GM18868 (cell line): Measurements from ENCODE around the gene HOXD11.

Source experiments
- ATAC-seq: cut with Tn5 transposase; IDR thresholded peaks from one replicate; pipeline ENCODE4 v1.9.1; 2021; ENCODE audit warnings: mild to moderate bottlenecking, moderate library complexity; ENCODE audit not compliant: unreplicated experiment

The HOXD11 gene

GRCh38 chr2:176093145-176093897, 13.8 kb upstream of the HOXD11 start:
- no peak for ATAC-seq

- no peak for ATAC-seq
Measured at GRCh38 chr2:176093898-176094249, 13.2 kb upstream of the HOXD11 start.

GRCh38 chr2:176094349-176094748, 12.7 kb upstream of the HOXD11 start:
- ATAC-seq = no peak

- ATAC-seq = no peak
Measured at GRCh38 chr2:176095421-176095820, 11.7 kb upstream of the HOXD11 start.

GRCh38 chr2:176096243-176096985, 10.7 kb upstream of the HOXD11 start:
- no peak for ATAC-seq

- peak; percentile 95 for ATAC-seq
Measured at GRCh38 chr2:176096986-176097819, 9.9 kb upstream of the HOXD11 start.

- no peak for ATAC-seq
Measured at GRCh38 chr2:176097820-176098365, 9.2 kb upstream of the HOXD11 start.

- ATAC-seq = no peak
Measured at GRCh38 chr2:176098366-176099158, 8.5 kb upstream of the HOXD11 start.

- ATAC-seq = no peak
Measured at GRCh38 chr2:176099159-176099727, 7.8 kb upstream of the HOXD11 start.

GRCh38 chr2:176099728-176100546, 7.1 kb upstream of the HOXD11 start, which contains the start of gene HOXD12:
HOXD12 (plus strand) TSS chr2:176099795; CDS start chr2:176099802, 7 bp downstream.
- no peak for ATAC-seq

- ATAC-seq = no peak
Measured at GRCh38 chr2:176100547-176101140, 6.4 kb upstream of the HOXD11 start.

- ATAC-seq = no peak
Measured at GRCh38 chr2:176101216-176101830, 5.8 kb upstream of the HOXD11 start.

GRCh38 chr2:176101842-176102241, 5.2 kb upstream of the HOXD11 start:
- no peak for ATAC-seq

GRCh38 chr2:176102309-176102866, 4.7 kb upstream of the HOXD11 start:
- ATAC-seq = no peak

GRCh38 chr2:176103194-176103593, 3.9 kb upstream of the HOXD11 start:
- ATAC-seq = no peak

GRCh38 chr2:176103742-176104315, 3.3 kb upstream of the HOXD11 start:
- ATAC-seq = no peak

- ATAC-seq = no peak
Measured at GRCh38 chr2:176104316-176105077, 2.6 kb upstream of the HOXD11 start.
